DMS53 (cell line): ENCODE results near the gene POT1.
"Not testable (repeated sequence)": the region's sequence is repeated elsewhere in the genome, so short reads cannot be mapped to it uniquely, and the experiment has no call there.

Source experiments
- DNase-seq: peaks from one replicate; lab custom pipeline; 2025; lab: John Stamatoyannopoulos, UW

POT1 gene, protein sequence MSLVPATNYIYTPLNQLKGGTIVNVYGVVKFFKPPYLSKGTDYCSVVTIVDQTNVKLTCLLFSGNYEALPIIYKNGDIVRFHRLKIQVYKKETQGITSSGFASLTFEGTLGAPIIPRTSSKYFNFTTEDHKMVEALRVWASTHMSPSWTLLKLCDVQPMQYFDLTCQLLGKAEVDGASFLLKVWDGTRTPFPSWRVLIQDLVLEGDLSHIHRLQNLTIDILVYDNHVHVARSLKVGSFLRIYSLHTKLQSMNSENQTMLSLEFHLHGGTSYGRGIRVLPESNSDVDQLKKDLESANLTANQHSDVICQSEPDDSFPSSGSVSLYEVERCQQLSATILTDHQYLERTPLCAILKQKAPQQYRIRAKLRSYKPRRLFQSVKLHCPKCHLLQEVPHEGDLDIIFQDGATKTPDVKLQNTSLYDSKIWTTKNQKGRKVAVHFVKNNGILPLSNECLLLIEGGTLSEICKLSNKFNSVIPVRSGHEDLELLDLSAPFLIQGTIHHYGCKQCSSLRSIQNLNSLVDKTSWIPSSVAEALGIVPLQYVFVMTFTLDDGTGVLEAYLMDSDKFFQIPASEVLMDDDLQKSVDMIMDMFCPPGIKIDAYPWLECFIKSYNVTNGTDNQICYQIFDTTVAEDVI

DNA sequence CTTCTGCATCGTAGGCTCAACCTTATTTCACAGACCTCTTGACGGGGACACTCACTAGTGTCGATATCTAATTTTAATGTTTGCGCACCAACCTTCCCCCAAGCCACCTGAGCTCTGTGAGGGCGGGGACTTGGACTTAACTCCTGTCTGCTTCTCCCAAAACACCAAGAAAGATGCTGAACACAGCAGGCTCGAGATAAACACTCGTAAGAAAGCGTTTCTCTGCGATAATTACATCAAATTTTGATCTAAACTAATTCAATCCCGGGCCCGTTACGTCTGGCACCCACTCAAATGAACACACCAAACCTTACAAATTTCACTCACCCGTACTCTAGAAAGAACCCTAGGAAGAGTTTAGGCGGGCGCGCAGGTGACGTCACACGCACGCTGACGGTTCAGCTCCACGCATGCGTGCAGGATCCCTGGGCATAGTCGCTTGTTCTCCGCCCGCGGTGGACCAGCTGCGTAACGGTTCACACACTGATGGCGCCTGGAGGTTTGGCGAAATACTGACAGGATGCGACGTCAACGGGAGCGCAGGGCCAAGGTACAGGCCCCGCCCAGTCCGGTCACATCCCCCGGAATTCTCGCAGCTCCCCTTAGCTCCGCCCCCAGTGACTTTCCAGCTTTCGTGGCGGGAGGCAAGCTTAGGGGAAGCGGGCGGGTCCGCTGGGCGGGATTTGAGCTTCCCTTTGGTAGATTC is at the start of gene POT1:
POT1 (minus strand) TSS at position 359 of the 706 bp plus-strand sequence. CDS start 32,652 bp downstream, outside the sequence.
- peak; percentile 100 for DNase-seq

DNA sequence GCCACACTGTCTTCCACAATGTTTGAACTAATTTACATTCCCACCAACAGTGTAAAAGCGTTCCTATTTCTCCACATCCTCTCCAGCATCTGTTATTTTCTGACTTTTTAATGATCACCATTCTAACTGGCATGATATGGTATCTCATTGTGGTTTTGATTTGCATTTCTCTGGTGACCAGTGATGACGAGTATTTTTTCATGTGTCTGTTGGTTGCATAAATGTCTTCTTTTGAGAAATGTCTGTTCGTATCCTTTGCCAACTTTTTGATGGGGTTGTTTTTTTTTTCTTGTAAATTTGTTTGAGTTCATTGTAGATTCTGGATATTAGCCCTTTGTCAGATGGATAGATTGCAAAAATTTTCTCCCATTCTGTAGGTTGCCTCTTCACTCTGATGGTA is 45.5 kb upstream of the POT1 start:
- not testable (repeated sequence) for DNase-seq

DNA sequence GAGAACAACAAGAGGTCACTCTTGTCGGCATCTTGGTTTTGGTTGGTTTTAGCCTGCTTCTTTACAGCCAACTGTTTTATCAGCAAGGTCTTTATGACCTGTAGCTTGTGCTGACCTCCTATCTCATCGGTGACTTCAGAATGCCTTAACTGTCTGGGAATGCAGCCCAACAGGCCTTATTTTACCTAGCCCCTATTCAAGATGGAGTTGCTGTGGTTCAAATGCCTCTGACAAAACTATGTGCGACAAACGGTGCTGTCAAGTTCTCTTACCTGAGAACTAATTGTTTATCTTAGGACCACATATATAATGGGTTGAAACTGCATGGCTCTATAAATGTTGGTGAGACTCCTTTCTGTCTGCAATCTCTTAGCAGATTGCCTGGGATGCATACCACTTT is 35.9 kb upstream of the POT1 start:
- no peak for DNase-seq

DNA sequence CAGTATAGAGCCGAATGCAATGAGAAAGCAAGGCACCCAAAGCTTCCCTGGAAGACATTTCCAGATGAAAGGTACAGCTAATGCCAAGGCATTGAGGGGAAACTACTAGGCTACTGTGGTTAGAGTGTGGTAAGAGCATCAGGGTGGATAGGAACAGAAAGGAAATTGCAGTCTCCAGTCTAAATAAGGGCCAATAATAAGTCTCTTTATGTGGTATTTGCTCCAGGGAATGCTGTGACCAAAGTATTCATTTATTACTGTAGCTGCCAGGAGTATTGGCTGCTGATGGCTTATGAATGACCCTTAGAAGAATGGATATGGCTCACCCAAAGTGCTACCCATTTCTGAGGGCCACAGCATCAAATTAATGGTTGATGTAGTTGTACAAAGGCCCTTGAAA is 30.1 kb upstream of the POT1 start:
- no peak for DNase-seq

DNA sequence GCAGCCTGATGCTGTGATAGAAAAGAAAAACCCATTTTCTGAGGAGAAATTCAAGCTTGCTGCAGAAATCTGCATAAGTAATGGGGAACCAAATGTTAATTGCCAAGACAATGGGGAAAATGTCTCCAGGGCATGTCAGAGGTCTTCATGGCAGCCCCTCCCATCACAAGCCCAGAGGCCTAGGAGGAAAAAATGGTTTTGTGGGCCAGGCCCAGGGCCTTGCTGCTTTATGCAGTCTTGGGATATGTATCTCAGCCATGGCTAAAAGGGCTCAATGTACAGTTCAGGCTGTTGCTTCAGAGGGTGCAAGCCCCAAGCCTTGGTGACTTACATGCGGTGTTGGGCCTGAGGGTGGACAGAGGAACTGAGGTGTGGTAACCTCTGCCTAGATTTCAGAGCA is 28.3 kb upstream of the POT1 start:
- not testable (repeated sequence) for DNase-seq

DNA sequence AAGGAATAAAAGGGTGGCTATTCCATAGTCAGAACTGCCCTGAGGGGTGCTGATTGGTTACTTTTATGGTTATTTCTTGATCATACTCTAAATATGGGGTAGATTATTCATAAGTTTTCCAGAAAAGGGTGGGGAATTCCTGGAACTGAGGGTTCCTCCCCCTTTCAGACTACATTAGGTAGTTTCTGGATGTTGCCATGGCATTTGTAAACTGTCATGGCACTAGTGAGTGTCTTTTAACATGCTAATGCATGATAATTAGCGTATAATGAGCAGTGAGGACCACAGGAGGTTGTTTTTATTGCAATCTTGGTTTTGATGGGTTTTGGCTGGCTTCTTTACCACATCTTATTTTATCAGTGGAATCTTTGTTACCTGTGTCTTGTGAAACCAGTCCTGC is 26.5 kb upstream of the POT1 start:
- DNase-seq: no peak

DNA sequence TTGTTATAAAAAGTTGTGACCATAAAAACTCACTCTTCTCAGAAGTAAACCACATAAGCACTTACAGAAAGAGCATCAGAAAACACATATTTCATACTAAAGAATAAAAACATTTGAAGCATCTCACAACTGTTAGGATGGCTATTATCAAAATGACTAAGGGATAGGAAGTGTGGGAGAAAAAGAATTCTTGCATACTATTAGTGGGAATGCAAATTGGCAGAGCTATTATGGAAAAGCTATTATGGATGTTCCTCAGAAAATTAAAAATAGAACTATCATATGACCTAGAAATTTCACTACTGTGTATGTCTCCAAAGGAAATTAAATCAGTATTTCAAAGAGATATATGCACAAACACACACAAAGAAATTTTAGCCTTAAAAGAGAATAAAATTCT is 25.2 kb upstream of the POT1 start:
- no peak for DNase-seq

DNA sequence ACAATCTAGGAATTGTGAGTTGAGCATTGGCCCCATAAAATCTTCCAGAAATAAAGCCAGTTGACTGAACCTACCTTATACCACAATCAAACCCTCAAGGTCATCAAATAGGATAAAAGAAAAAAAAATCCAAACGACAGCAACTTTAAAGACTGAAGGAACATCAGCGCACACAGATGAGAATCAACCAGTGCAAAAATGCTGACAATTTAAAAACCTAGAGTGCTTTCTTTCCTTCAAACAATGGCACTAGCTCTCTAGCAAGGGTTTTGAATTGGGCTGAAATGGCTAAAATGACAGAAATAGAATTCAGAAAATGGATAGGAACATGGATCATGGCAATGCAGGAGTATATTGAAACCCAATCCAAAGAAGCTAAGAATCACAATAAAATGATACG is 16.1 kb upstream of the POT1 start:
- no peak for DNase-seq

DNA sequence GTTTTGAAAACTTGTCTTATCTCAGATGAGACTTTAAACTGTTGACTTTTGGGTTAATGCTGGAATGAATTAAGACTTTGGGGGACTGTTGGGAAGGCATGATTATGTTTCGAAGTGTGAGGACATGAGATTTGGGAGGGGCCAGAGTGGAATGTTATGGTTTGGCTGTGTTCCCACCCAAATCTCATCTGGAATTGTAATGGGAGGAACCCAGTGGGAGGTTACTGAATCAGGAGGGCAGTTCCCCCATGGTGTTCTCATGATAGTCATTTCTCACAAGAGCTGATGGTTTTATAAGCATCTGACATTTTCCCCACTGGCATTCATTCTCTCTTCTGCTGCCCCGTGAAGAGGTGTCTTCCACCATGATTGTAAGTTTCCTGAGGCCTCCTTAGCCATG is 13.8 kb upstream of the POT1 start:
- DNase-seq: no peak

DNA sequence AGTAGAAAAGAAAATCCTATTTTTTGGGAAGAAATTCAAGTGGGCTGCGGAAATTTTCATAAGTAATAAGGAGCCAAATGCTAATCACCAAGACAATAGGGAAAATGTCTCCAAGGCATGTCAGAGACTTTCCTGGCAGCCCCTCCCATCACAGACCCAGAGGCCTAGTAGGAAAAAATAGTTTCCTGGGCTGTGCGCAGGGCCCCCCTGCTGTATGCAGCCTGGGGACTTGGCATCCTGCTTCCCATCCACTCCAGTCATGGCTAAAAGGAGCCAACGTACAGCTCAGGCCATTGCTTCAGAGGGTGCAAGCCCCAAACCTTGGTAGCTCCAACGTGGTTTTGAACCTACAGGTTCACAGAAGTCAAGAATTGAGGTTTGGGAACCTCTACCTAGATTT is 12.8 kb upstream of the POT1 start:
- no peak for DNase-seq

DNA sequence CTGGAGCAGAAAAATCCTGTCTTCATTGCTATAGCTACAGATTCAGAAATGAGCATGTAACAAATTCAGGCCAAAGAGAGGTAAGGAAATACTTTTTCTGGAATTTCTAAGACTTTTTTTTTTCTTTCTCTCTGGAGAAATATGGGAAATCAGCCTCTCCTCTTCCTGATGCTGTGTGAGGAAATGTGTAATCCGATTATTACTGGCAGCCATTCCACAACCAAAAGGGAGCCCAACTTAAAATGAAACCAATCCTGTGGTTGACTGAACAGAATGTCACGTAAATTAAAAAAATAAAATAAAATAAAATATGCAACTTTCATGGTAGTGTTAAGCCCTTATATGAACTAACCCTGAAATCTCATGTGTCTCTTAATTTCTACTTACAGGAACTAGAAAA is 10.7 kb upstream of the POT1 start:
- DNase-seq: no peak

DNA sequence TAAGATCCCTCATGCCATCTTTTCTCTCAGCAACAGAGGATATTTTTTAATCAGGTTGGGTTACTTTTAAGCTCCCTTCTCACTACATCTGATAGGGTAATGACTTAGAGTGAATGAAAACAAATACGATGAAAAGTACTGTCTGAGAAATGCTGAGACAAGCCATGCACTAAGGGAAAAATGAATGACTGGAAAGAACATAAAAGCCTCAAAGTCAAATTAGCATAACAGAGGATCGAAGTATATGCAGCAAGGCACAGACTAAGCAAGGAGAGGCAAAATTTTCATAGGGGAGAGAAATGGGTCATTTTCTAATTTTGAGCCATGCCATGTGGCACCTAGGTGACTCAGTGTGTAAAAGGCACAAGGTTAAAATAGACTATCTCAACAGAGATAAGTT is 8.5 kb upstream of the POT1 start:
- no peak for DNase-seq

DNA sequence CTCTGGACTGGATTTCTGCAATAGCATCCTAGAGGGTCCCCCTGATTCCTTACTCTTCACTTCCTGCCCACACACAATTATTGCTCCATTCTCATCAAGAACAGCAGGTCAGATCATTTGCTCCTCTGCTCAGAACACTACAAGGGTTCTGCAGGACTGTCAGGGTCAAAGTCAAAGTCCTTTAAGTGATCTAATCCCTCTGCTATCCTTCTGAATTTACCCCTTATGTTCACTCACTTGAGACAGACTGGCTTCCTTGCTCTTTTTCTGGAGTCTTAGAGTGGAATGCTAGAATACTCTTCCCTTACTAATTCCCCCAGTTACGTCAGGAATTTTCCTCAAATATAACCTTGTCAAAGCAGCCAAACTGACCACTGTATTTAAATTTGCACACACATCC is 7.5 kb upstream of the POT1 start:
- DNase-seq: no peak

DNA sequence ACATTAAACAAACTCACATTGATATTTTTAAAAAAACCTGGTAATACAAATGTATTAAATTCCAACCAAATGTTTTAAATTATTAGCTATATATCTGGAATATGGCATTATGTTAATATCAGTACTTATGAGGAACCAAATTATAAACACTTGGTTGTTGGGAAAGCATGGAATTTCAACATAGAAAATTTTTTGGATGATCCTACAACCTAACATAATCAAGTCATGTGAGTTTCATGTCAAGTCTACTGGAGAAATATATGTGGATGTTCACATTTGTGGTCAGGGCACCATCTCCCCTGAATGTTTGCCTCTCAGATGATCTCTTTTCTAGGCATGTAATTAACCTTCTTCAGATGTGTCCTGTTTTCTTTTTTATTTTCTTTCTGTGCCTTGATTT is 5.2 kb upstream of the POT1 start:
- no peak for DNase-seq

DNA sequence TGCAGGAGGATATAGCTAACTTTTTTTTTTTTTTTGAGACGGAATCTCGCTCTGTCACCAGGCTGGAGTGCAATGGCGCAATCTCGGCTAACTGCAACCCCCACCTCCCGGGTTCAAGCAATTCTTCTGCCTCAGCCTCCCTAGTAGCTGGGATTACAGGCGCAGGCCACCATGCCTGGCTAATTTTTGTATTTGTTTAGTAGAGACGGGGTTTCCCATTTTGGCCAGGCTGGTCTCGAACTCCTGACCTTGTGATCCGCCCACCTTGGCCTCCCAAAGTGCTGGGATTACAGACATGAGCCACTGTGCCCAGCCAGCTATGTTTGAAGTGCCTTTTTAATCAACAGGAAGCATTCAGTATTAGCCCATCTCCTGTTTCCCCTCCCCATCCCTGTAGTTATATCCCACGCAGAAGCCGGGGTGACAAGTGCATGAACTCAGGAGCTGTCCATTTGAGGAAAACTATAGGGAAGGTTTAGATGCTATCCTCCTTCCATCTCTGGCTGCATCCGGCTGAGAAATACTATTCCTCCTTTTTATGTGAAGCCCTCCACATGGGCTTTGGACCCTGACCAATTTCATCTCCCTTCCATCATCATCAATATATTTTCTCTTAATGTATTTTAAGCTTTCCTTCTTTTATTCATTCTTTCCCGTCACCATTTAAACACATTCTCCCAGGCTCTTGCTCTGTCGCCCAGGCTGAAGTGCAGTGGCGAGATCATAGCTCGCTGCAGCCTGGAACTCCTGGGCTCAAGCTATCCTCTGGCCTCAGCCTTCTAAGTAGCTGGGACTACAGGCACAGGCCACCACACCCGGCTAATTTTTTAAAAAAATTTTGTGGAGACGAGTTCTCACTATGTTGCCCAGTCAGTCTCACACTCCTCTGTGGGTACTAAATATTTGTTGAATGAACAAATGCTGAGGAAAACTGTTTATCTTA is 1.3 kb upstream of the POT1 start:
- no peak for DNase-seq

DNA sequence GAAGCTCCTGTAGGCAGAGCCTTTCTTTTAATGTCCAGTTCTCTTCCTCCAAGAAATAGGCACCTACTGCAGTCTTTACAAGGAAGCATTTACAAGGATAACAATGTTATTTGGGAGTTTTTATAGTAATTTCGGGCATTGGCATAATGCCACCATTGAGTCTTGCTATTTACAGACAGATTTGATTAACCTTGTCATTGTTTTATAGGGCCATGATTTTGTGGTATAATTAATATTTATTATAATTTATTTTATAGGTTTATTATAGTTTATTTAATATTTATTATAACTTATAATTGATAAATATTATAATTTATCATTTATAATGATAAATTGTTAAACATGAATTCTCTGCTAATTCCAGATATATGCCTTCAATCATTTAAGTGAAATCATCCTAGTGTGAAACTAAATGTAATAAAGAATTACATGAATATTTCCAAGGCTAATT is 573 bp upstream of the POT1 start:
- DNase-seq: no peak

DNA sequence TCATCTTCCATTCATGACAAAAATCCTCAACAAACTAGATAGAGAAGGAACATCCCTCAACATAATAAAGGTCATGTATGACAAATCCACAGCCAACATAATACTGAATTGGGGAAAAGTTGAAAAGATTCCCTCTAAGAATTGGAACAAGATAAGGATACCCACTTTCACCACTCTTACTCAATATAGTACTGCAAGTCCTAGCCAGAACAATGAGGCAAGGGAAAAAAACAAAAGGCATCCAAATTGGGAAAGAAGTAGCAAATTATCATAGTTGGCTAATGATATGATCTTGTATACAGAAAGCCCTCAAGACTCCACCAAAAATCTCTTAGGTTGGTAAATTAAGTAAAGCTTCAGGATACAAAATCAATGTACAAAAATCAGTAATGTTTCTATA is 4.7 kb downstream of the POT1 start:
- no peak for DNase-seq

DNA sequence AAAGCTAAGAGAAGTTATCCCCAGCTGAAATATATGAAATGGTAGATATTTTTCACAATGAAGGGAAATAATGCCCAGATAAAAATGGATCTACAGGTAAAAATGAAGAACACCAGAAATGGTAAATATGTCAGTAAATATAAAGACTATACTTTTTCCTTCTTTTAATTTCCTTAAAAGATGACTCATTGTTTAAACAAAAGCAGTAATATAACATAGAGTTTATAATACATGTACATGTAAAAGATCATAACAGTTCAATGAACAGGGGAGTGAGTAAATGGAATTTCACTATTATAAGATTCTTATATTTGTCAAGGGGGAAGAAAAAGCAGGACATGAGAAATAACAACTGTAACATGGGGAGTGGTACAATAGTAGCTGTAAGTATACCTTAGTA is 7.4 kb downstream of the POT1 start:
- DNase-seq: no peak

DNA sequence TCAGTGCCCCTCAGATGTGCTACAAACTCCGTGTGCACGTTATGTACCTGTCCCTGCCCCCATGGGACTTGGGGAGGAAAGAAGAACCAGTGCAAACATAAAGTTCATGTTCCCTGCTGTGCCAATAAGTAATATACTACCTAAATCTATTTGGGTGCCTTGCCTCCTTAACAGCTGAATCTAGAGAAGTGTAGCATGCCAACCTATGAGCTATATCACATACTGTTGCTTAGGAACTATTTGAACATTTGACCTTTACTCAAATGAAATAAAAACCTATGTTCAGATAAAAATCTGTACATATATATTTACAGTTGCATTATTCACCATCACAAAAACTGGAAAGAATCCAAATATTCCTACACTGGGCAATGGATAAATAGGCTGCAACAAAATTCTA is 9.8 kb downstream of the POT1 start:
- DNase-seq: no peak

DNA sequence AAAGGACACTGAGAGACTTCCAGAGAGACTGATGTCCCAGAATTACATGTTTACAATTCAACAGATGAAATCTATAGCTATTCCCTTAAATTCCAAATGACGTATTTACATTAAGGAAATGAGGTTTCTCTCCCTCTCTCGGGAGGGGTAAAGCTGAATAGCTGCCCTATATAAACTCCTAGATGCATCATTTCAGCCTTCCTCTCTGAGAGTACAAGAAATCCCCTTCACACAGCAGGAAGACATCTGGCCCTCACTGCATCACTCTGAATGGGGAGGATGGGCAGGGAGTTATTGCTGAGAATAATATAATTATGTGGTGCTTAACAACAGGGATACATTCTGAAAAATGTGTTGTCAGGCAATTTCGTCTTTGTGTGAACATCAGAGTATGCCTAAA is 11.0 kb downstream of the POT1 start:
- DNase-seq: no peak

DNA sequence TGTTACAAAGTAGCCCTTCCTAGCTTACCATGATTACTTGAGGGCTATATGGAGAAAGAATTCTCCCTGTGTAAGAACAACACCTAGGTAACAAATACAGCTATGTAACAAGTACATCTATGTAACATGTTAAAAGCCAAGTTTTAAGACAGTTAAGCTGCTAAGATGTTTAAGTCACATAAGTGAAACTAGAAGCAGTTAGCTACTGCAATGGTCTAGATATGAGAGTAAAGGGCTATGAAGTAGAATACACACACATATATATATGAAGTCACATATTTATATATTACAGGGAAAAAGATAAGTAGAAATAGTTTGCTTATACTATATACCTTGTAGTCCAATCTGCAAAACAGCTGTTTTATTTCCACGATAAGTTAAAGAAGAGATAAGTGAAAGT is 14.4 kb downstream of the POT1 start:
- DNase-seq: no peak

DNA sequence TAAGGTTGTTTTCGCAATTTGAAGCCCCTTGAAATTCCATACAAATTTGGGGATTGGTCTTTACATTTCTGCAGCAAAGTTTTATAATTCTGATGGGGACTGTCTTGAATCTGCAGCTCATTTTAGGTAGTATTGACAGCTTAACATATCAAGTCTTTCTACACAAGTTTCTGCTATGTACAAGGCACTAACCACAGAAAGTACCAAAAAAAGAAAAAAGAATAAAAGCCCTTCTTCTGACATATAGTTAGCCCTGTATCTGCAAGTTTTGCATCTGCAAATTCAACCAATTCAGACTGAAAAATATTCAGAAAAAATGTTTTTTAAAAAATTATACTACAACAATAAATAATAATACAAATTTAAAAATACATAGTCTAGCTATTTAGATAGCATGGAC is 15.3 kb downstream of the POT1 start:
- DNase-seq: no peak
